H1 (cell line): ENCODE results near the gene PCDH9. TPM values are rescaled to one million over a fixed set of nuclear protein-coding genes. Genes with fewer than 3 reads are reported as not detected.

Source experiments
- CTCF ChIA-PET: fragments of 300-600 bp; sonication (Branson Sonifier 250); formaldehyde crosslinking; loops from one replicate; lab custom pipeline; 2021; ENCODE audit not compliant: partially characterized antibody; lab: Charles Lee
- POLR2A ChIA-PET: fragments of 300-600 bp; sonication (Branson Sonifier 250); formaldehyde crosslinking; loops from one replicate; lab custom pipeline; 2021; ENCODE audit warnings: inconsistent platforms; ENCODE audit not compliant: partially characterized antibody; lab: Charles Lee
- DNase-seq, 2 experiments: peaks; one replicate each; pipeline versions ENCODE4 v3.0.0 to v3.0.0-alpha.2; 2010 to 2022; ENCODE audit warnings: low spot score in 2 of 2, low read depth in 1 of 2, mixed read lengths in 1 of 2
- FAIRE-seq: peaks from 2 replicates; lab custom pipeline; 2011; peaks lifted over from hg19 to GRCh38; lab: Jason Lieb, UNC
- H2AFZ ChIP-seq: 2 replicates; pipeline ENCODE4 v1.8.1; 2012; ENCODE audit warnings: low read length, inconsistent platforms
- H2AK5ac ChIP-seq: 2 replicates; pipeline ENCODE4 v1.6.1; 2013; ENCODE audit warnings: low read depth, low read length
- H2BK120ac ChIP-seq: replicated peaks from 2 replicates; pipeline ENCODE3; 2013; ENCODE audit warnings: low read depth, low read length, inconsistent platforms
- H2BK12ac ChIP-seq: 2 replicates; pipeline ENCODE4 v1.6.1; 2013; ENCODE audit warnings: low read depth, low read length
- H2BK15ac ChIP-seq: 2 replicates; pipeline ENCODE4 v1.6.1; 2013; ENCODE audit warnings: low read length
- H2BK20ac ChIP-seq: 2 replicates; pipeline ENCODE4 v1.6.1; 2013; ENCODE audit warnings: low read length
- H2BK5ac ChIP-seq: 2 replicates; pipeline ENCODE4 v1.6.1; 2013; ENCODE audit warnings: low read depth, low read length
- H3K14ac ChIP-seq: 2 replicates; pipeline ENCODE4 v1.6.1; 2013; ENCODE audit warnings: inconsistent platforms; ENCODE audit not compliant: insufficient read length
- H3K18ac ChIP-seq: 2 replicates; pipeline ENCODE4 v1.6.1; 2013; ENCODE audit warnings: low read length; ENCODE audit errors: extremely low read depth
- H3K23ac ChIP-seq: 2 replicates; pipeline ENCODE4 v1.6.1; 2013; ENCODE audit warnings: inconsistent platforms; ENCODE audit not compliant: insufficient read length
- H3K23me2 ChIP-seq: 2 replicates; pipeline ENCODE4 v1.6.1; 2013; ENCODE audit warnings: low read depth, low read length
- H3K27ac ChIP-seq: 2 replicates; pipeline ENCODE4 v1.6.1; 2011; ENCODE audit warnings: low read depth, low read length, inconsistent platforms
- H3K27me3 ChIP-seq, 4 experiments: replicated peaks in 1 of 4; 1 replicate in 1 of 4; 2 replicates in 3 of 4; pipeline versions ENCODE4 v1.6.1 to v1.8.1; 2011 to 2013; ENCODE audit warnings: low read length in 3 of 4, mild to moderate bottlenecking in 3 of 4, inconsistent platforms in 2 of 4, mixed read lengths in 2 of 4, moderate library complexity in 1 of 4; ENCODE audit not compliant: control insufficient read depth in 3 of 4, insufficient read depth in 3 of 4; ENCODE audit errors: extremely low read depth in 1 of 4
- H3K36me3 ChIP-seq, 4 experiments: 2 replicates each; pipeline versions ENCODE4 v1.6.1 to v1.8.1; 2011 to 2013; ENCODE audit warnings: mild to moderate bottlenecking in 4 of 4, low read length in 3 of 4, moderate library complexity in 2 of 4, control low read depth in 1 of 4, inconsistent platforms in 1 of 4; ENCODE audit not compliant: insufficient read depth in 4 of 4, control insufficient read depth in 2 of 4
- H3K4ac ChIP-seq: replicated peaks from 2 replicates; pipeline ENCODE3; 2013; ENCODE audit warnings: low read length, low read depth, mixed read lengths, inconsistent platforms; ENCODE audit not compliant: insufficient read length
- H3K4me1 ChIP-seq, 4 experiments: replicated peaks in 1 of 4; 1 replicate in 1 of 4; 2 replicates in 3 of 4; pipeline versions ENCODE4 v1.6.1 to v1.8.1; 2011 to 2013; ENCODE audit warnings: low read length in 3 of 4, inconsistent platforms in 2 of 4, mixed read lengths in 1 of 4; ENCODE audit not compliant: insufficient read depth in 4 of 4, control insufficient read depth in 3 of 4
- H3K4me2 ChIP-seq, 2 experiments: 2 replicates each; pipeline versions ENCODE4 v1.6.1 to v1.8.1; 2011 to 2013; ENCODE audit warnings: low read depth in 2 of 2, low read length in 2 of 2, control low read depth in 1 of 2, inconsistent platforms in 1 of 2, mild to moderate bottlenecking in 1 of 2; ENCODE audit not compliant: insufficient read depth in 1 of 2
- H3K4me3 ChIP-seq, 4 experiments: fragments of 200-600, 300-600 bp in 1 of 4; sonication (generic), shearing (Covaris generic), sonication (Bioruptor Twin) in 1 of 4; 2 replicates each; pipeline versions ENCODE4 v1.5.1 to v1.8.1; 2011 to 2016; ENCODE audit warnings: low read length in 4 of 4, low read depth in 3 of 4, control low read depth in 2 of 4, inconsistent platforms in 2 of 4, mild to moderate bottlenecking in 2 of 4, mixed read lengths in 1 of 4, moderate library complexity in 1 of 4; ENCODE audit not compliant: insufficient read depth in 2 of 4; ENCODE audit errors: extremely low read depth in 1 of 4
- H3K56ac ChIP-seq: replicated peaks from 2 replicates; pipeline ENCODE3; 2013; ENCODE audit warnings: low read depth, mild to moderate bottlenecking, mixed read lengths, low read length, inconsistent platforms; ENCODE audit not compliant: insufficient read length
- H3K79me1 ChIP-seq: 2 replicates; pipeline ENCODE4 v1.6.1; 2013; ENCODE audit warnings: low read depth, low read length, control low read depth
- H3K79me2 ChIP-seq, 2 experiments: 2 replicates each; pipeline versions ENCODE4 v1.6.1 to v1.8.1; 2012 to 2013; ENCODE audit warnings: low read length in 2 of 2, mild to moderate bottlenecking in 2 of 2, inconsistent platforms in 1 of 2; ENCODE audit not compliant: insufficient read depth in 2 of 2, control insufficient read depth in 1 of 2
- H3K9ac ChIP-seq, 4 experiments: replicated peaks in 1 of 4; 1 replicate in 1 of 4; 2 replicates in 3 of 4; pipeline versions ENCODE4 v1.6.1 to v1.8.1; 2011 to 2013; ENCODE audit warnings: low read depth in 3 of 4, low read length in 3 of 4, control low read depth in 2 of 4, mild to moderate bottlenecking in 2 of 4, moderate library complexity in 2 of 4, inconsistent platforms in 1 of 4; ENCODE audit errors: extremely low read depth in 1 of 4
- H3K9me3 ChIP-seq, 2 experiments: 2 replicates each; pipeline versions ENCODE4 v1.6.1 to v1.8.1; 2012 to 2013; ENCODE audit warnings: mild to moderate bottlenecking in 2 of 2, moderate library complexity in 2 of 2, control low read depth in 1 of 2, inconsistent platforms in 1 of 2, low read depth in 1 of 2, low read length in 1 of 2, mixed read lengths in 1 of 2; ENCODE audit not compliant: insufficient read depth in 2 of 2
- H4K20me1 ChIP-seq, 2 experiments: replicated peaks in 1 of 2; 2 replicates each; pipeline versions ENCODE3 to v1.8.1; 2011 to 2013; ENCODE audit warnings: inconsistent platforms in 2 of 2, low read length in 2 of 2, mild to moderate bottlenecking in 1 of 2; ENCODE audit not compliant: insufficient read depth in 2 of 2, control insufficient read depth in 1 of 2
- H4K5ac ChIP-seq: 2 replicates; pipeline ENCODE4 v1.6.1; 2013; ENCODE audit warnings: low read length, low read depth, mixed read lengths, inconsistent platforms; ENCODE audit not compliant: insufficient read length
- H4K8ac ChIP-seq: 2 replicates; pipeline ENCODE4 v1.8.0; 2013; ENCODE audit warnings: mild to moderate bottlenecking, moderate library complexity, low read length, inconsistent platforms; ENCODE audit not compliant: insufficient read depth; ENCODE audit errors: extremely low read depth
- H4K91ac ChIP-seq: replicated peaks from 2 replicates; pipeline ENCODE3; 2013; ENCODE audit warnings: low read length, mixed read lengths, inconsistent platforms; ENCODE audit not compliant: insufficient read length
- ASH2L ChIP-seq: fragments of 200-600, 300-600 bp; sonication (generic); IDR thresholded peaks from one replicate; pipeline ENCODE4 v1.7.1; 2017; ENCODE audit warnings: low read length
- BCL11A ChIP-seq, 2 experiments: IDR thresholded peaks; one replicate each; pipeline ENCODE4 v1.6.1; 2011; ENCODE audit warnings: low read depth in 2 of 2, low read length in 2 of 2, mild to moderate bottlenecking in 2 of 2
- MAFK ChIP-seq: IDR thresholded peaks from 2 replicates; pipeline ENCODE4 v1.6.1; 2012; ENCODE audit warnings: low read depth, mild to moderate bottlenecking, improper control_type of control experiment, low read length
- RXRA ChIP-seq: IDR thresholded peaks from 2 replicates; pipeline ENCODE4 v1.6.1; 2011; ENCODE audit warnings: low read depth, mild to moderate bottlenecking, low read length, moderate library complexity; ENCODE audit not compliant: insufficient read depth
- SIX5 ChIP-seq: IDR thresholded peaks from 2 replicates; pipeline ENCODE4 v1.6.1; 2011; ENCODE audit warnings: mild to moderate bottlenecking, low read depth, low read length
- WGBS, 2 experiments: shearing (Covaris generic) in 1 of 2; methylation state at CpG; one replicate each; pipeline versions ENCODE4 v1.1.6 to v1.1.7; 2013 to 2015; ENCODE audit warnings: low lambda C conversion rate in 2 of 2, mixed read lengths in 2 of 2, inconsistent platforms in 1 of 2, low coverage in 1 of 2, missing lambda C conversion rate in 1 of 2; ENCODE audit not compliant: insufficient replicate concordance in 2 of 2, insufficient coverage in 1 of 2, insufficient read length in 1 of 2; ENCODE audit errors: extremely low coverage in 1 of 2, missing lambda C conversion rate in 1 of 2; 5-methylcytosine and 5-hydroxymethylcytosine counted together
- polyA plus RNA-seq, 7 experiments: library from polyadenylated mRNA; depleted of rRNA in 3 of 7; stranded (reverse) in 5 of 7; unstranded in 2 of 7; fragments of >200 nt in 5 of 7; fragments of 200-250 nt in 2 of 7; gene quantifications; 1 replicate in 5 of 7; 2 replicates in 1 of 7; 4 replicates in 1 of 7; pipeline versions ENCODE4 v1.2.1 to v1.2.3, GENCODE V29; 2011 to 2013; ENCODE audit warnings: missing spikeins in 2 of 7, mixed read lengths in 2 of 7
- total RNA-seq: library from RNA; stranded (reverse); fragmentation: NEBNext Ultra II Directional; extraction: Animal tissue kit (Norgen Biotek cat#: 25700); gene quantifications from 2 replicates; pipeline ENCODE4 v1.2.1, GENCODE V29; 2021

The PCDH9 gene
- total and polyA plus RNA-seq, 2 of the 8 experiments (the other 6 are each of a cell fraction or from before 2014, with no cell fraction given) = 0.12 to 0.60 TPM

GRCh38 chr13:66405908-66406802 is 824.0 kb downstream of the PCDH9 start:
- no peaks in the 10 kb centered on the region for H3K23me2 ChIP-seq
- H4K91ac ChIP-seq = no peak overlapping the region
- H3K9me3 ChIP-seq = no peaks in the 10 kb centered on the region
- H3K4me2 ChIP-seq = no peak overlapping the region
- no peak overlapping the region for H4K8ac ChIP-seq
- no peak overlapping the region for H3K18ac ChIP-seq
- no peaks in the 10 kb centered on the region for H3K79me2 ChIP-seq
- H3K36me3 ChIP-seq = no peaks in the 10 kb centered on the region
- FAIRE-seq (no peak), DNase-seq (no peak)
- H3K4ac ChIP-seq = no peak overlapping the region
- H2BK20ac ChIP-seq = no peak overlapping the region
- ChIA-PET CTCF (no interaction called here), POLR2A (no interaction called here)
- no peak overlapping the region for H3K27ac ChIP-seq
- no peaks in the 10 kb centered on the region for H3K4me1 ChIP-seq
- WGBS, 2 experiments = 89% methylated on average over 6 of the region's 6 CpGs; no CpG with 5 or more reads in 1 of the 2 experiments
- no peak overlapping the region for H3K4me3 ChIP-seq
- H2BK15ac ChIP-seq = no peak overlapping the region
- H2AFZ ChIP-seq = no peak overlapping the region
- no peak overlapping the region for H3K9ac ChIP-seq
- H4K20me1 ChIP-seq = no peaks in the 10 kb centered on the region
- no peak overlapping the region for H2BK120ac ChIP-seq
- no peak overlapping the region for H3K56ac ChIP-seq
- no peak overlapping the region for H3K14ac ChIP-seq
- no peak overlapping the region for H2AK5ac ChIP-seq
- H2BK5ac ChIP-seq = no peak overlapping the region
- H3K23ac ChIP-seq = no peak overlapping the region
- no peaks in the 10 kb centered on the region for H3K27me3 ChIP-seq
- TF ChIP-seq MAFK (no peak), ASH2L (no peak), SIX5 (no peak), RXRA (no peak), BCL11A (IDR thresholded peaks at IDR 0.05; ENCODE audit: low read depth in 2 of 2, low read length in 2 of 2) (no peak)
- no peak overlapping the region for H2BK12ac ChIP-seq
- H4K5ac ChIP-seq = no peak overlapping the region
- no peaks in the 10 kb centered on the region for H3K79me1 ChIP-seq
